IMR-90 (cell line): ENCODE measurements around the gene PLAAT4. TPM values are rescaled to one million over a fixed set of nuclear protein-coding genes. Genes with fewer than 3 reads are reported as not detected.
A peak's percentile ranks its signal among the peaks of the same experiment; 100 is the strongest.

Experiments used
- ATAC-seq: fragments of 200-7000 bp; cut with Tn5 transposase; 2 replicates; pipeline ENCODE4 v1.9.1; 2020; ENCODE audit warnings: low read depth, mild to moderate bottlenecking, moderate library complexity
- BruUV-seq: library from RNA; stranded (reverse); fragments of 400-500 nt; replicated peaks from 2 replicates; lab custom pipeline; 2021; lab: Mats Ljungman, UMichigan
- CTCF ChIA-PET: fragments of 300-600 bp; formaldehyde crosslinking; extraction: SDS; loops from one replicate; lab custom pipeline; 2021; ENCODE audit warnings: antibody characterized with exemption; lab: Yijun Ruan, JAX
- POLR2A ChIA-PET: fragments of 300-600 bp; sonication (Branson Sonifier 250); formaldehyde crosslinking; loops from one replicate; lab custom pipeline; 2022; ENCODE audit warnings: antibody characterized with exemption; ENCODE audit not compliant: unreplicated experiment; lab: Charles Lee
- DNase-seq: peaks from one replicate; pipeline ENCODE4 v3.0.0; 2013
- H2AFZ ChIP-seq: replicated peaks from 2 replicates; pipeline ENCODE3; 2013; ENCODE audit warnings: low read length, mild to moderate bottlenecking; ENCODE audit not compliant: poor library complexity
- H2AK5ac ChIP-seq: 2 replicates; pipeline ENCODE4 v1.6.1; 2013; ENCODE audit warnings: low read depth, low read length, inconsistent platforms
- H2AK9ac ChIP-seq: replicated peaks from 2 replicates; pipeline ENCODE3; 2013; ENCODE audit warnings: mild to moderate bottlenecking, low read depth, low read length, moderate library complexity; ENCODE audit not compliant: poor library complexity
- H2BK120ac ChIP-seq: 2 replicates; pipeline ENCODE4 v1.6.1; 2013; ENCODE audit warnings: low read depth, low read length, inconsistent platforms
- H2BK15ac ChIP-seq: 3 replicates; pipeline ENCODE4 v1.6.1; 2013; ENCODE audit warnings: low read depth, low read length, inconsistent platforms
- H2BK20ac ChIP-seq: 2 replicates; pipeline ENCODE4 v1.6.1; 2013; ENCODE audit warnings: low read depth, mild to moderate bottlenecking, inconsistent platforms, low read length, moderate library complexity
- H2BK5ac ChIP-seq: 2 replicates; pipeline ENCODE4 v1.6.1; 2013; ENCODE audit warnings: mild to moderate bottlenecking, low read depth, low read length, inconsistent platforms; ENCODE audit not compliant: poor library complexity, severe bottlenecking
- H3K14ac ChIP-seq: replicated peaks from 2 replicates; pipeline ENCODE4 v1.6.1; 2013; ENCODE audit warnings: low read depth, low read length, inconsistent platforms
- H3K18ac ChIP-seq: 2 replicates; pipeline ENCODE4 v1.6.1; 2013; ENCODE audit warnings: low read depth, low read length, control low read depth
- H3K23ac ChIP-seq: 2 replicates; pipeline ENCODE4 v1.6.1; 2013; ENCODE audit warnings: low read depth, low read length, inconsistent platforms
- H3K27ac ChIP-seq: 2 replicates; pipeline ENCODE4 v1.5.1; 2013; ENCODE audit warnings: mild to moderate bottlenecking, control low read depth, low read length; ENCODE audit not compliant: insufficient read depth
- H3K27me3 ChIP-seq: 2 replicates; pipeline ENCODE4 v1.6.1; 2013; ENCODE audit warnings: low read length; ENCODE audit not compliant: control insufficient read depth, insufficient read depth
- H3K36me3 ChIP-seq: 2 replicates; pipeline ENCODE4 v1.6.1; 2013; ENCODE audit warnings: low read length, mixed read lengths; ENCODE audit not compliant: control insufficient read depth, insufficient read depth
- H3K4ac ChIP-seq: 2 replicates; pipeline ENCODE4 v1.6.1; 2013; ENCODE audit warnings: low read depth, low read length, inconsistent platforms
- H3K4me1 ChIP-seq: 2 replicates; pipeline ENCODE4 v1.6.1; 2013; ENCODE audit warnings: low read length, mixed read lengths; ENCODE audit not compliant: control insufficient read depth, insufficient read depth
- H3K4me2 ChIP-seq: 2 replicates; pipeline ENCODE4 v1.6.1; 2013; ENCODE audit warnings: low read depth, mild to moderate bottlenecking, control low read depth, low read length, moderate library complexity
- H3K4me3 ChIP-seq: 2 replicates; pipeline ENCODE4 v1.5.1; 2013; ENCODE audit warnings: low read depth, mild to moderate bottlenecking, control low read depth, low read length, moderate library complexity; ENCODE audit not compliant: insufficient read depth
- H3K56ac ChIP-seq: 2 replicates; pipeline ENCODE4 v1.6.1; 2013; ENCODE audit warnings: low read length, inconsistent platforms; ENCODE audit not compliant: insufficient read depth; ENCODE audit errors: extremely low read depth
- H3K79me1 ChIP-seq, 2 experiments: 2 replicates each; pipeline ENCODE4 v1.6.1; 2013; ENCODE audit warnings: low read length in 2 of 2, inconsistent platforms in 1 of 2, low read depth in 1 of 2
- H3K9ac ChIP-seq: 2 replicates; pipeline ENCODE4 v1.6.1; 2013; ENCODE audit warnings: low read depth, low read length, control low read depth
- H3K9me1 ChIP-seq: 2 replicates; pipeline ENCODE4 v1.6.1; 2013; ENCODE audit warnings: low read length, inconsistent platforms; ENCODE audit not compliant: insufficient read depth
- H3K9me3 ChIP-seq: 2 replicates; pipeline ENCODE4 v1.6.1; 2013; ENCODE audit warnings: low read length; ENCODE audit not compliant: control insufficient read depth, insufficient read depth
- H4K20me1 ChIP-seq: 2 replicates; pipeline ENCODE4 v1.6.1; 2013; ENCODE audit warnings: low read length, inconsistent platforms; ENCODE audit not compliant: insufficient read depth
- H4K5ac ChIP-seq: 2 replicates; pipeline ENCODE4 v1.6.1; 2013; ENCODE audit warnings: mild to moderate bottlenecking, low read depth, low read length, control low read depth
- H4K8ac ChIP-seq, 2 experiments: 2 replicates each; pipeline ENCODE4 v1.6.1; 2013; ENCODE audit warnings: low read depth in 2 of 2, low read length in 2 of 2, control low read depth in 1 of 2, inconsistent platforms in 1 of 2
- H4K91ac ChIP-seq: 2 replicates; pipeline ENCODE4 v1.6.1; 2013; ENCODE audit warnings: low read depth, low read length, inconsistent platforms; ENCODE audit not compliant: insufficient read depth
- CEBPB ChIP-seq: IDR thresholded peaks from 2 replicates; pipeline ENCODE4 v1.6.1; 2012; ENCODE audit warnings: low read depth, low read length, improper control_type of control experiment
- MAFK ChIP-seq: IDR thresholded peaks from 2 replicates; pipeline ENCODE4 v1.6.1; 2012; ENCODE audit warnings: low read depth, low read length, improper control_type of control experiment
- MAZ ChIP-seq: IDR thresholded peaks from 2 replicates; pipeline ENCODE4 v1.6.1; 2012; ENCODE audit warnings: low read depth, mild to moderate bottlenecking, low read length, improper control_type of control experiment, moderate library complexity, borderline replicate concordance
- USF2 ChIP-seq: fragments of 150-350 bp; IDR thresholded peaks from 2 replicates; pipeline ENCODE4 v1.6.1; 2017; ENCODE audit warnings: mild to moderate bottlenecking, antibody characterized with exemption, low read length, low read depth
- WGBS, 2 experiments: methylation state at CpG; one replicate each; pipeline versions ENCODE4 v1.1.5 to v1.1.7; 2013; ENCODE audit warnings: missing lambda C conversion rate in 2 of 2; ENCODE audit not compliant: insufficient read length in 1 of 2; ENCODE audit errors: extremely low coverage in 2 of 2; 5-methylcytosine and 5-hydroxymethylcytosine counted together
- dilution Hi-C: fragments of 300-500 bp; cut with HindIII; formaldehyde crosslinking; loops from one replicate; pipeline ENCODE4 v1.14.3; 2018; ENCODE audit warnings: low sequenced_read_pairs; ENCODE audit not compliant: unreplicated experiment
- in situ Hi-C: fragments of 300-500 bp; cut with MboI; formaldehyde crosslinking; loops from 3 replicates; pipeline ENCODE4 v1.14.3; 2019; ENCODE audit warnings: low sequenced_read_pairs, inconsistent platforms, mixed read lengths
- intact Hi-C: fragments of 100-400 bp; cut with micrococcal nuclease; formaldehyde crosslinking; loops from 2 replicates; pipeline ENCODE4 v1.10.0; 2022
- polyA plus RNA-seq, 3 experiments: library from polyadenylated mRNA; depleted of rRNA; stranded (reverse); fragments of >200 nt; gene quantifications; 2 replicates each; pipeline ENCODE4 v1.2.3, GENCODE V29; 2012; ENCODE audit warnings: low replicate concordance in 1 of 3
- total RNA-seq: library from RNA; depleted of rRNA; stranded (reverse); fragments of >200 nt; gene quantifications from 2 replicates; pipeline ENCODE4 v1.2.3, GENCODE V29; 2012
- TF ChIP-seq, protein P1 (sequence below): conservative IDR thresholded peaks from 2 replicates; pipeline ENCODE4 v1.5.1; 2012; ENCODE audit warnings: mild to moderate bottlenecking, low read depth, low read length, improper control_type of control experiment

The PLAAT4 gene
- total and polyA plus RNA-seq, 2 of the 4 experiments (the other 2 are of a cell fraction) = 0.17 to 0.18 TPM

- WGBS, 2 experiments = 57% methylated on average over 7 of the region's 10 CpGs; no CpG with 5 or more reads in 1 of the 2 experiments
- H3K27ac ChIP-seq = peak overlapping the region; percentile 45; the same call in 1 of the 2 replicates
- no peak overlapping the region for H2AK5ac ChIP-seq
- peak overlapping the region; percentile 10; the same call in 1 of the 2 replicates for H3K9ac ChIP-seq
- H3K23ac ChIP-seq = peak overlapping the region; percentile 26; the same call in 1 of the 2 replicates
- H2BK20ac ChIP-seq = peak overlapping the region; percentile 30; the same call in 1 of the 2 replicates
- POLR2A ChIA-PET = no interaction called here
- peak overlapping the region; percentile 49 for H2BK120ac ChIP-seq
- H2AFZ ChIP-seq = peak overlapping the region; percentile 85
- no TSS peak for BruUV-seq
- H2BK5ac ChIP-seq = no peak overlapping the region
- DNase-seq (peak; percentile 27), ATAC-seq (peak; percentile 61)
- peak overlapping the region; percentile 59 for H3K4ac ChIP-seq
- peak overlapping the region; percentile 3 for H2AK9ac ChIP-seq
- peak overlapping the region; percentile 53 for H4K91ac ChIP-seq
- no peaks in the 10 kb centered on the region for H3K79me1 ChIP-seq
- peaks cover 8% of the 10 kb centered on the region for H3K9me1 ChIP-seq
- TF ChIP-seq MAFK = 0 out of 2 replicates have a peak, but pooled peaks have one; percentile 10
- TF ChIP-seq USF2 = no peak
- TF ChIP-seq, protein P1, sequence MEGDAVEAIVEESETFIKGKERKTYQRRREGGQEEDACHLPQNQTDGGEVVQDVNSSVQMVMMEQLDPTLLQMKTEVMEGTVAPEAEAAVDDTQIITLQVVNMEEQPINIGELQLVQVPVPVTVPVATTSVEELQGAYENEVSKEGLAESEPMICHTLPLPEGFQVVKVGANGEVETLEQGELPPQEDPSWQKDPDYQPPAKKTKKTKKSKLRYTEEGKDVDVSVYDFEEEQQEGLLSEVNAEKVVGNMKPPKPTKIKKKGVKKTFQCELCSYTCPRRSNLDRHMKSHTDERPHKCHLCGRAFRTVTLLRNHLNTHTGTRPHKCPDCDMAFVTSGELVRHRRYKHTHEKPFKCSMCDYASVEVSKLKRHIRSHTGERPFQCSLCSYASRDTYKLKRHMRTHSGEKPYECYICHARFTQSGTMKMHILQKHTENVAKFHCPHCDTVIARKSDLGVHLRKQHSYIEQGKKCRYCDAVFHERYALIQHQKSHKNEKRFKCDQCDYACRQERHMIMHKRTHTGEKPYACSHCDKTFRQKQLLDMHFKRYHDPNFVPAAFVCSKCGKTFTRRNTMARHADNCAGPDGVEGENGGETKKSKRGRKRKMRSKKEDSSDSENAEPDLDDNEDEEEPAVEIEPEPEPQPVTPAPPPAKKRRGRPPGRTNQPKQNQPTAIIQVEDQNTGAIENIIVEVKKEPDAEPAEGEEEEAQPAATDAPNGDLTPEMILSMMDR = no peak
- TF ChIP-seq MAZ = no peak
- peak; percentile 22; the same call in 1 of the 2 replicates for TF ChIP-seq CEBPB
- intact Hi-C loops = no loop called here
- H3K4me2 ChIP-seq = peak overlapping the region; percentile 74
- H3K4me3 ChIP-seq = 0 out of 2 replicates have a peak overlapping the region, but pooled peaks have one; percentile 15
- in situ Hi-C loops = no loop called here
- no peaks in the 10 kb centered on the region for H4K20me1 ChIP-seq
- peaks cover 8% of the 10 kb centered on the region for H3K4me1 ChIP-seq
- CTCF ChIA-PET = no interaction called here
- peak overlapping the region; percentile 58 for H3K18ac ChIP-seq
- peak overlapping the region; percentile 51 for H3K14ac ChIP-seq
- dilution Hi-C loops = no loop called here
- no peaks in the 10 kb centered on the region for H3K36me3 ChIP-seq
- H4K8ac ChIP-seq = peak overlapping the region; percentile 95 to 96
- H3K27me3 ChIP-seq = no peaks in the 10 kb centered on the region
- H2BK15ac ChIP-seq = no peak overlapping the region
- peak overlapping the region; percentile 44; the same call in 1 of the 2 replicates for H3K56ac ChIP-seq
- H3K9me3 ChIP-seq = no peaks in the 10 kb centered on the region
- H4K5ac ChIP-seq = peak overlapping the region; percentile 76
Observed at GRCh38 chr11:63574856-63575602, 38.4 kb downstream of the PLAAT4 start.
